ENCODE data around the gene STPG3. TPM values are rescaled to one million over a fixed set of nuclear protein-coding genes. Genes with fewer than 3 reads are reported as not detected.

Gene STPG3
- total and polyA plus RNA-seq, 2 of the 13 experiments (the other 11 are each of a cell fraction or from before 2014, with no cell fraction given) = not detected

- TF ChIP-seq MTERF4 (CRISPR knock-in tag; IDR thresholded peaks at IDR 0.05) = peak; percentile 79; the same call in 1 of the 2 replicates
- no peak for TF ChIP-seq MAFF (IDR thresholded peaks at IDR 0.05; ENCODE audit: low read depth, low read length)
- 0 out of 2 replicates have a peak, but pooled peaks have one; percentile 19 for TF ChIP-seq HOXA7 (CRISPR knock-in tag; IDR thresholded peaks at IDR 0.05)
- TF ChIP-seq ZSCAN21 (CRISPR knock-in tag; IDR thresholded peaks at IDR 0.05; ENCODE audit: borderline replicate concordance) = peak; percentile 29; the same call in 1 of the 2 replicates
- TF ChIP-seq KDM1A (CRISPR knock-in tag; IDR thresholded peaks at IDR 0.05) = peak; percentile 58
- TF ChIP-seq SALL2 (CRISPR knock-in tag; IDR thresholded peaks at IDR 0.05) = no peak
- peak; percentile 88 for TF ChIP-seq ZSCAN25 (CRISPR knock-in tag; IDR thresholded peaks at IDR 0.05)
- TF ChIP-seq FOSL1 (CRISPR knock-in tag; IDR thresholded peaks at IDR 0.05; ENCODE audit: borderline replicate concordance) = no peak
- TF ChIP-seq KMT2B (CRISPR knock-in tag; IDR thresholded peaks at IDR 0.05) = 0 out of 2 replicates have a peak, but pooled peaks have one; percentile 9
- no peak for TF ChIP-seq RBAK (CRISPR knock-in tag; IDR thresholded peaks at IDR 0.05)
- TF ChIP-seq ZNF766 (CRISPR knock-in tag; IDR thresholded peaks at IDR 0.05; ENCODE audit: borderline replicate concordance) = no peak
- no peak for TF ChIP-seq FOXO1 (CRISPR knock-in tag; IDR thresholded peaks at IDR 0.05)
- no peak for TF ChIP-seq ETS1 (CRISPR knock-in tag; IDR thresholded peaks at IDR 0.05)
- TF ChIP-seq PAXIP1 (CRISPR knock-in tag; conservative IDR thresholded peaks at IDR 0.05) = peak; percentile 28; the same call in 1 of the 2 replicates
- TF ChIP-seq NRL (CRISPR knock-in tag; IDR thresholded peaks at IDR 0.05; ENCODE audit: borderline replicate concordance) = peak; percentile 12; the same call in 1 of the 2 replicates
- TF ChIP-seq ZNF749 (CRISPR knock-in tag; IDR thresholded peaks at IDR 0.05; ENCODE audit: borderline replicate concordance) = no peak
- 0 out of 2 replicates have a peak, but pooled peaks have one; percentile 4 for TF ChIP-seq MNT (IDR thresholded peaks at IDR 0.05)
- TF ChIP-seq NFATC3 (CRISPR knock-in tag; IDR thresholded peaks at IDR 0.05) = no peak
- peak; percentile 79; the same call in 1 of the 2 replicates for TF ChIP-seq ZNF790 (CRISPR knock-in tag; IDR thresholded peaks at IDR 0.05; ENCODE audit: borderline replicate concordance)
- peak; percentile 70 for TF ChIP-seq CTCF (CRISPR knock-in tag; IDR thresholded peaks at IDR 0.05)
Measured at GRCh38 chr9:137235424-137236237, 15.5 kb upstream of the STPG3 start (continued).

Measured in HepG2 (cell line).